Mucosa of descending colon (tissue), 3 donors: ENCODE measurements around the gene PHYH. TPM values are rescaled to one million over a fixed set of nuclear protein-coding genes. Genes with fewer than 3 reads are reported as not detected.
A peak's percentile ranks its signal among the peaks of the same experiment; 100 is the strongest.
"Not testable (repeated sequence)": the region's sequence is repeated elsewhere in the genome, so short reads cannot be mapped to it uniquely, and the experiment has no call there.

Experiments
- ATAC-seq: fragments of 200-7000 bp; cut with Tn5 transposase; one replicate; pipeline ENCODE4 v1.9.1; 2020; ENCODE audit warnings: mild to moderate bottlenecking, moderate library complexity
- DNase-seq, 3 donors: peaks; one replicate each; pipeline ENCODE4 v3.0.0-alpha.2; 2020
- H3K36me3 ChIP-seq: fragments of 200-600 bp; one replicate; pipeline ENCODE4 v1.8.0; 2021; ENCODE audit warnings: low read depth, mild to moderate bottlenecking
- H3K4me1 ChIP-seq: fragments of 200-600 bp; one replicate; pipeline ENCODE4 v1.8.0; 2021; ENCODE audit warnings: low read depth, mild to moderate bottlenecking
- H3K4me3 ChIP-seq: fragments of 200-600 bp; one replicate; pipeline ENCODE4 v1.8.0; 2021; ENCODE audit warnings: mild to moderate bottlenecking
- H3K9me3 ChIP-seq: fragments of 200-600 bp; one replicate; pipeline ENCODE4 v1.8.0; 2021; ENCODE audit warnings: mild to moderate bottlenecking
- intact Hi-C, 2 donors: fragments of 100-400 bp; cut with DNase I in 1 of 2; cut with micrococcal nuclease in 1 of 2; formaldehyde crosslinking; loops; one replicate each; pipeline versions ENCODE4 v1.11.0 to v1.11.1; 2022; cut with DNase I, micrococcal nuclease
- total RNA-seq, 3 donors: library from RNA; stranded (reverse); fragmentation: NEBNext Ultra II Directional in 2 of 3; extraction: Animal tissue kit (Norgen Biotek cat#: 25700) in 2 of 3; gene quantifications; one replicate each; pipeline versions ENCODE4 v1.2.1 to v1.2.4, GENCODE V29; 2021 to 2023
- TF ChIP-seq, protein P1 (sequence below): fragments of 200-600 bp; IDR thresholded peaks from one replicate; pipeline ENCODE4 v1.8.0; 2022; ENCODE audit warnings: antibody characterized with exemption, mild to moderate bottlenecking
- donor health status: DM: no; HTN: no; CAD: no; lungs with moderate emphysema.
- donor health status: DM: no; HTN: no; CAD: no.
- donor health status: DM: no; HTN: yes; CAD: no.

PHYH gene
- total RNA-seq, 3 donors from 2014 or later, result 33.8 to 64.2 (median 53.6) TPM

DNA sequence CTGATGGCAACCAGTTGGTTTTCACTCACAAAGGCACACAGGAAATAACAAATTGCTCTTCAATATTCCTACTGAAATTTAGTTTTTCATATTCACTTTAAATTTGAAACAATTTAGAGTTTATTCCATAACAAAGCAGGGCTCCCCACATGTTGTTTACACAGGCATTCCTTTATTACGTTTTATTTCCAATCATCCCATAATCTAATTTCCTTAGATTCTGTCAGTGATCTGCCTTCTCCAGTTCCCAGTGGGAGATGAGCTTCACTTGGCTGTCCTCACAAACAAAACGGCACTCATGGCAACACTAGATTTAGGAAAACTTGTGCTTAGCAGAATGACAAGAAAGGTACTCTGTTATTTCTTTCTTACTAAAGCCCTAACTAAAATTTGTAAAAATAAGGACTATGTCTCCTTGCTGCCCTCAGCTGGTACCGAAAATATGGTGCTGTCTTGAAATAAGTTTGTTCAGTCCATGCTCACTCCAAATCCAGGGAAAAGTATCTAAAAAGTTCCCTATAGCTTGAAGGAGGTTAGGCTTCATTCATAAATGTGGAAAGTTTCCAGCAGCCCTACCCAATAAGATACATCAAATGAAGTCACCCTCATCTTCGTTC, 23.0 kb downstream of the PHYH start:
- TF ChIP-seq, protein P1, sequence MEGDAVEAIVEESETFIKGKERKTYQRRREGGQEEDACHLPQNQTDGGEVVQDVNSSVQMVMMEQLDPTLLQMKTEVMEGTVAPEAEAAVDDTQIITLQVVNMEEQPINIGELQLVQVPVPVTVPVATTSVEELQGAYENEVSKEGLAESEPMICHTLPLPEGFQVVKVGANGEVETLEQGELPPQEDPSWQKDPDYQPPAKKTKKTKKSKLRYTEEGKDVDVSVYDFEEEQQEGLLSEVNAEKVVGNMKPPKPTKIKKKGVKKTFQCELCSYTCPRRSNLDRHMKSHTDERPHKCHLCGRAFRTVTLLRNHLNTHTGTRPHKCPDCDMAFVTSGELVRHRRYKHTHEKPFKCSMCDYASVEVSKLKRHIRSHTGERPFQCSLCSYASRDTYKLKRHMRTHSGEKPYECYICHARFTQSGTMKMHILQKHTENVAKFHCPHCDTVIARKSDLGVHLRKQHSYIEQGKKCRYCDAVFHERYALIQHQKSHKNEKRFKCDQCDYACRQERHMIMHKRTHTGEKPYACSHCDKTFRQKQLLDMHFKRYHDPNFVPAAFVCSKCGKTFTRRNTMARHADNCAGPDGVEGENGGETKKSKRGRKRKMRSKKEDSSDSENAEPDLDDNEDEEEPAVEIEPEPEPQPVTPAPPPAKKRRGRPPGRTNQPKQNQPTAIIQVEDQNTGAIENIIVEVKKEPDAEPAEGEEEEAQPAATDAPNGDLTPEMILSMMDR, result no peak
- ATAC-seq, result no peak
- Histone ChIP-seq H3K36me3 (no peaks in the 10 kb centered on the region), H3K4me1 (no peaks in the 10 kb centered on the region), H3K4me3 (no peak overlapping the region), H3K9me3 (no peaks in the 10 kb centered on the region)
- no peak for DNase-seq
- intact Hi-C loops, result no loop called here

DNA sequence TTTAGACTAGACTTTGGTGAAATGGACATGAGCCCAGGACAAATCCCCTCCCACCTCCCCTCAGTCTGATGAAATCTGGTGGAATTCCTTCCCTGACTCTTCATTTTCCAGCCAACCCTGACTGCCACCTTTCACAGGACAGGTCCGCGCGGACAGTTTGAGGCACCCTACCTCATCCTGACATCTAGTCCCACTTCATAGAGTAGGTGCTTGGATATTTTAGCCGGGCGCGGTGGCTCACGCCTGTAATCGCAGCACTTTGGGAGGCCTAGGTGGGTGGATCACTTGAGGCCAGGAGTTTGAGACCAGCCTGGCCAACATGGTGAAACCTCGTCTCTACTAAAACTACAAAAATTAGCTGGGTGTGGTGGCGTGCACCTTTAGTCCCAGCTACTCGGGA, 23.7 kb downstream of the PHYH start:
- ATAC-seq, intact Hi-C loops, H3K4me1 ChIP-seq, H3K36me3 ChIP-seq, H3K4me3 ChIP-seq, DNase-seq, H3K9me3 ChIP-seq: not testable (repeated sequence)

DNA sequence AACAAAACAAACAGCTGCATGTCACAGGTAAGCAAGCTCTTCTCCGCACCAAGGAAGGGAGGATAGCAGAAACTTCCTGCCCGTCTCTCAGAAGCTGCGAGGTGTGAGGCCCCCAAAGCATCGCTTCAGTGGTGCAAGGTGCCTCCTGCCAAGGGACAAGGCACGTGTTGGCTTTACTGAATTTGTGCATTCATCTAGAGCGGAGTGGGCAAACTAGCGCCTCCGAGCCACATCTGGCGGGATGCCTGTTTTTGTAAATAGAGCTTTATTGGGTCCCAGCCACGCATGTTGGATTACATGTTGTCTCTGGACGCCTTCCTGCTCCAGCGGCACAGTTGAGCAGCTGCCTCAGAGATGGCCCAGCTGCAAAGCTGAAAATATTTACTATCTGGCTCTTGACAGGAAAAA, 27.7 kb downstream of the PHYH start:
- H3K9me3 ChIP-seq, result no peaks in the 10 kb centered on the region
- H3K4me1 ChIP-seq, result peaks cover 12% of the 10 kb centered on the region
- TF ChIP-seq, protein P1, result no peak
- DNase-seq (peak in 2 of 3 donors; percentile 27 to 35), ATAC-seq (no peak)
- intact Hi-C loops, result no loop called here
- H3K36me3 ChIP-seq, result no peaks in the 10 kb centered on the region
- H3K4me3 ChIP-seq, result no peak overlapping the region

DNA sequence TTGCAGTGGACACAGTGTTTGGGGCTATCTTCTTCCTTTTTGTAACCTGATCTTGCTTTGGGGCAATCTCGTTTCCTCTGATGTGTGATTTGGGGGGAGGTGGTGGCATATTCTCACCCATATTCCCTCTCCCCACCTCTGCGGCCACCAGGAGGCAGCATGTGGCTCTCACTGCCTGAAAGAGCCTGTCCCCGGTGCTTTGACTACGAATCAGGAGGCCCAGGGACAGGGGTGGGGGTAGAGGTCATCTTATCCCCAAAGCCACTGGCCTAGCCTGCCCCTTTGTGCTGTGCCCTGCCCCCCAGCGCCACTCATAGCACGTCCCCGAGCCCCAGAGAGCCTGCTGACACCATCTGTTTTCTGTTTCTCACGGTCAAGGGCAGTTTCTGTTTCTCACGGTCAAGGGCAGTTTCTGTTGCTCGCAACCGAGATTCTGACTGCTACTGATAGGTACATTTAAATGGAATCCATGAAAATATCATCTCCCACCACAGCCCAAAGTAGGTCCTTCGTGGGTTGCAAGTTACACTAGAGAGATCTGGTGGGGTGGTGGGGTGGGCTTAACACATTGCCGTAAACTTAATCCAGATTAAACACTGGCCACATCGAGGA, 28.2 kb downstream of the PHYH start:
- no peaks in the 10 kb centered on the region for H3K36me3 ChIP-seq
- ATAC-seq (peak; percentile 73), DNase-seq (peak; percentile 44 to 69 (median 60))
- intact Hi-C loops, result no loop called here
- TF ChIP-seq, protein P1, result no peak
- no peak overlapping the region for H3K4me3 ChIP-seq
- H3K4me1 ChIP-seq, result peaks cover 12% of the 10 kb centered on the region
- H3K9me3 ChIP-seq, result no peaks in the 10 kb centered on the region

DNA sequence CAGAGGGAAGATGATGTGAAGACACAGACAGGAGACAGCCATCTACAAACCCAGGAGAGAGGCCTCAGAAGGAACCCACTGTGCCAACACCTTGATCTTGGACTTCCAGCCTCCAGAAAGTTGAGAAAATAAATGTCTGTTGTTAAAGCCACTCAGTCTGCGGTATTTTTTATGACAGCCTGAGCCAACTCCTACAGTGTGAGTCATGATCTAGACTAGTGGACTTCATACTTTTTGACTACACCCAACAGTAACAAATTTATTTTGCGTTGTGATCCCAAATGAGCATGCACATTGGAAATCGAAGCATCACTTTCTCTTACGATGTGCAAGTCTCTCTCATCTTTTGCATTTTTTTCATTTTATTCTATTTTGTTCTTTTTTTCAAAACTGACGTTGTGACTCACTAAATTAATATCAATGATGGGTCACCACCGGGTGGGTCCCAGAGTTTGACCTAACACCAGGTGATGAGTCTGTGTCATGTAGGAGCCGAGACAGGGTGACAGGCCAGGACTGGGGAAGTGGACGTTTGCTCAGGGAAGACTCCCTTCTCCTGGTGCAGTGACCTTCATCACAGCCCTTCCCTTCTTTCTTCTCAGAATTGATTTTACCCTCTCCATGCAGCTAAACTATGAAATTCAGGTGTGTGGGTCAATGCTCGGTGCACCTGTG, 28.9 kb downstream of the PHYH start:
- TF ChIP-seq, protein P1, result no peak
- Histone ChIP-seq H3K4me3 (no peak overlapping the region), H3K36me3 (no peaks in the 10 kb centered on the region), H3K4me1 (peaks cover 12% of the 10 kb centered on the region), H3K9me3 (no peaks in the 10 kb centered on the region)
- ATAC-seq, result peak; percentile 95
- intact Hi-C loops, result no loop called here
- DNase-seq, result peak in 1 of 3 donors; percentile 35

DNA sequence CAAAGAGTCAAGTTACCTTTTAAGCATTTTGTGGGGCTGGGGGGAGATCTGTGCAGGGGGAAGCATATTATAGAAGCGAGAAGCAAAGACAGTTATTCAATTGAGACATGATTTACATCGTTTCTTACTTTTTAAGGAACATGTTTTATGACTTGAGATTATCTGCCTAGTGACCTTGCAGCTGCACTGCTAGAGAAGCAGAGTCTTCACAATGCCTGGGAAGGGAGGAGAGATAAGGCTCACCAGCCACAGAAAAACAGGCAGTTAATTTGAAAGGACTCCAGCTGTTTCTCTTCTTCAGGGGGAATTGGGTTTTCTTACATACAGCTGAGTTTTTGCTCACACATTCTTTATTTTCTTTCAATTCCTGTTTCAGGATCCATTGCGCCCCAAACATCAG, 31.0 kb downstream of the PHYH start:
- Histone ChIP-seq H3K9me3 (no peaks in the 10 kb centered on the region), H3K4me3 (no peak overlapping the region), H3K36me3 (no peaks in the 10 kb centered on the region), H3K4me1 (peaks cover 12% of the 10 kb centered on the region)
- ATAC-seq (no peak), DNase-seq (no peak)
- intact Hi-C loops, result no loop called here
- TF ChIP-seq, protein P1, result no peak
